Activated naive CD4-positive, alpha-beta T cell treated with anti-CD3 and anti-CD28 coated beads, Interleukin-2, amount 10 ng/mL, durations not matched to agents 5 hours and 36 hours (primary cell): ENCODE measurements around the gene SLC36A2. TPM values are rescaled to one million over a fixed set of nuclear protein-coding genes. Genes with fewer than 3 reads are reported as not detected.

Experiments used
- total RNA-seq, 2 experiments: library from RNA; stranded (reverse); gene quantifications; one replicate each; pipeline ENCODE4 v1.2.3, GENCODE V29; 2021

SLC36A2 gene
- not detected for total RNA-seq

DNA sequence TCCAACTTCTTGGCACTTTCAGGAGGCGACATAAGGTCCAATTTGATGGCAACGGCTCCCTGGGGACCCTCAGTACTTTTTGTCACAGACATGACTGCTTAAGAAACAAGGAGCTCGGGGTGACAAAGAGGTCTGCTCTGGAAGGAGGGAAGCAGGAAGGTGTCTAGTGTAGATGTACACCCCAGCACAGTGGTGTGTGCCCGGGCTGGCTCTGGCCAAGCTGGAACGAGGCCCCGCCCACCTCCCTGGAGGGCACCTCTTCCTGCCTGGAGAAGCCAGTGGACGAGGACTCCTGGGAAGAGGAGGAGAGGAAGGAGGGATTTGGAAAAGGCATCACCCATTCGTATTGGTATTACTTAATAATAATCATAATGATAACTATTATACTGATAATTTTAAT, at the start of gene SLC36A2:
SLC36A2 (minus strand) TSS at position 191 of the 400 bp plus-strand sequence; CDS start at position 92, 99 bp downstream.

DNA sequence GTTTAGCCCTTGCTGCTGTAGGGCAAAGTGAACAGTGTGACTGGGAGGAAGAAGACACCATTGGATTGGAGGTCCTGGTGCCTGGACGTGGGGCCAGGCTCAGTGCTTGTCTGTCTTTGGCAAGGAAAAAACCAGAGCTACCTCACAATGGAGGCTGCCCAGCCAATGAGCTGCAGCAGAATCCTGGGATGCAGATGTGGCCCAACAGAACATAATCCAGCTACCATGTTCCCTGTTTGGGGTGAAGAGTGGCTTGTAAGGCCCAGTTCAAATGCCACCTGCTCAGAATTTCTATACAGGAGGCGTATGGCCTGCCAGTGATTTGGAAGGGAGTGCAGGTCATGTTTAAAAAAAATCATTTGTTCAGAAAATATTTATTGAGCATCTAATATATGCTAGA, 43.7 kb downstream of the SLC36A2 start, which contains the start of gene SLC36A3:
SLC36A3 (minus strand) TSS at position 101 of the 400 bp plus-strand sequence. CDS start 412 bp downstream, outside the sequence.

Other genes starting within 250 kb of the SLC36A2 start
- gene ANXA6, start 189.8 kb downstream of the SLC36A2 start, total RNA-seq = 100 to 1,000 TPM; 540 to 545 TPM
- gene CCDC69, start 123.5 kb downstream of the SLC36A2 start, total RNA-seq = 10 to 100 TPM; 63.3 to 64.7 TPM
- gene GM2A, start 94.4 kb downstream of the SLC36A2 start, total RNA-seq = 10 to 100 TPM; 23.5 to 26.4 TPM
- not detected for gene SLC36A3, start 43.8 kb downstream of the SLC36A2 start, total RNA-seq
- gene SLC36A1, start 100.0 kb upstream of the SLC36A2 start, total RNA-seq = 1 to 10 TPM; 5.6 to 5.7 TPM
- gene FAT2, start 243.8 kb upstream of the SLC36A2 start, total RNA-seq = not detected